GM19043 (cell line): Measurements from ENCODE around the gene OAT.
"Not testable (repeated sequence)": the region's sequence is repeated elsewhere in the genome, so short reads cannot be mapped to it uniquely, and the experiment has no call there.

Experiments used
- ATAC-seq: cut with Tn5 transposase; IDR thresholded peaks from one replicate; pipeline ENCODE4 v1.9.1; 2021; ENCODE audit warnings: low read depth; ENCODE audit not compliant: unreplicated experiment

OAT gene

GRCh38 chr10:124448696-124449169 lies 30.0 kb upstream of the OAT start:
- no peak for ATAC-seq

GRCh38 chr10:124447751-124448466 lies 29.2 kb upstream of the OAT start:
- ATAC-seq = no peak

- ATAC-seq = no peak
Observed at GRCh38 chr10:124446830-124447750, 28.4 kb upstream of the OAT start.

- ATAC-seq = not testable (repeated sequence)
Observed at GRCh38 chr10:124441694-124442093, 23.0 kb upstream of the OAT start.

- peak; percentile 77 for ATAC-seq
Observed at GRCh38 chr10:124436191-124436638, 17.5 kb upstream of the OAT start.

GRCh38 chr10:124435683-124436082 lies 17.0 kb upstream of the OAT start:
- not testable (repeated sequence) for ATAC-seq

GRCh38 chr10:124433461-124433860 lies 14.7 kb upstream of the OAT start:
- ATAC-seq = no peak

GRCh38 chr10:124430077-124430476 lies 11.4 kb upstream of the OAT start:
- ATAC-seq = no peak

- no peak for ATAC-seq
Observed at GRCh38 chr10:124429576-124429975, 10.9 kb upstream of the OAT start.

- ATAC-seq = no peak
Observed at GRCh38 chr10:124428207-124428777, 9.6 kb upstream of the OAT start.

- no peak for ATAC-seq
Observed at GRCh38 chr10:124425227-124425962, 6.7 kb upstream of the OAT start.

- no peak for ATAC-seq
Observed at GRCh38 chr10:124423813-124424212, 5.1 kb upstream of the OAT start.

GRCh38 chr10:124422742-124423141 lies 4.0 kb upstream of the OAT start:
- ATAC-seq = no peak

GRCh38 chr10:124420254-124420653 lies 1.5 kb upstream of the OAT start:
- no peak for ATAC-seq

- no peak for ATAC-seq
Observed at GRCh38 chr10:124419635-124420034, 912 bp upstream of the OAT start.

- peak; percentile 9 for ATAC-seq
Observed at GRCh38 chr10:124417895-124418725, 613 bp downstream of the OAT start.

- no peak for ATAC-seq
Observed at GRCh38 chr10:124416733-124417132, 2.0 kb downstream of the OAT start.

- ATAC-seq = no peak
Observed at GRCh38 chr10:124415210-124415609, 3.5 kb downstream of the OAT start.

- ATAC-seq = no peak
Observed at GRCh38 chr10:124414076-124414475, 4.6 kb downstream of the OAT start.

- ATAC-seq = no peak
Observed at GRCh38 chr10:124409696-124410095, 9.0 kb downstream of the OAT start.
